HL-60 (cell line): Measurements from ENCODE around the gene NCOA3.

Source experiments
- DNase-seq, 2 experiments: peaks; one replicate each; pipeline ENCODE4 v3.0.0-alpha.2; 2010 to 2020; ENCODE audit warnings: low read depth in 1 of 2, low spot score in 1 of 2
- H3K27ac ChIP-seq: fragments of 250-450 bp; sonication (Bioruptor Pico); replicated peaks from 2 replicates; pipeline ENCODE4 v1.5.1; 2020; ENCODE audit warnings: mild to moderate bottlenecking, moderate library complexity
- H3K27me3 ChIP-seq: fragments of 250-450 bp; sonication (Bioruptor Pico); 2 replicates; pipeline ENCODE4 v1.5.1; 2021; ENCODE audit warnings: mild to moderate bottlenecking, moderate library complexity; ENCODE audit not compliant: insufficient read depth, poor library complexity, severe bottlenecking
- H3K4me3 ChIP-seq: replicated peaks from 2 replicates; pipeline ENCODE4 v1.5.1; 2011; ENCODE audit warnings: mild to moderate bottlenecking, control low read depth, low read length; ENCODE audit not compliant: insufficient read depth
- GABPA ChIP-seq: IDR thresholded peaks from 2 replicates; pipeline ENCODE4 v1.6.1; 2012; ENCODE audit warnings: low read depth
- POLR2AphosphoS5 ChIP-seq: IDR thresholded peaks from 2 replicates; pipeline ENCODE4 v1.6.1; 2012; ENCODE audit warnings: low read depth
- REST ChIP-seq: IDR thresholded peaks from 2 replicates; pipeline ENCODE4 v1.6.1; 2012; ENCODE audit warnings: low read depth; ENCODE audit not compliant: insufficient replicate concordance
- SPI1 ChIP-seq: IDR thresholded peaks from 2 replicates; pipeline ENCODE4 v1.6.1; 2012; ENCODE audit warnings: low read depth, mild to moderate bottlenecking, borderline replicate concordance
- TF ChIP-seq, protein P1 (sequence below): IDR thresholded peaks from one replicate; pipeline ENCODE4 v1.5.1; 2011; ENCODE audit warnings: low read length, control low read depth, inconsistent platforms; ENCODE audit not compliant: insufficient read depth

NCOA3 gene

GRCh38 chr20:47568019-47568418 is 66.3 kb downstream of the NCOA3 start:
- TF ChIP-seq REST (no peak), POLR2AphosphoS5 (no peak), SPI1 (no peak)
- Histone ChIP-seq H3K27me3 (no peaks in the 10 kb centered on the region), H3K27ac (no peak overlapping the region), H3K4me3 (no peak overlapping the region)
- DNase-seq: no peak

DNA sequence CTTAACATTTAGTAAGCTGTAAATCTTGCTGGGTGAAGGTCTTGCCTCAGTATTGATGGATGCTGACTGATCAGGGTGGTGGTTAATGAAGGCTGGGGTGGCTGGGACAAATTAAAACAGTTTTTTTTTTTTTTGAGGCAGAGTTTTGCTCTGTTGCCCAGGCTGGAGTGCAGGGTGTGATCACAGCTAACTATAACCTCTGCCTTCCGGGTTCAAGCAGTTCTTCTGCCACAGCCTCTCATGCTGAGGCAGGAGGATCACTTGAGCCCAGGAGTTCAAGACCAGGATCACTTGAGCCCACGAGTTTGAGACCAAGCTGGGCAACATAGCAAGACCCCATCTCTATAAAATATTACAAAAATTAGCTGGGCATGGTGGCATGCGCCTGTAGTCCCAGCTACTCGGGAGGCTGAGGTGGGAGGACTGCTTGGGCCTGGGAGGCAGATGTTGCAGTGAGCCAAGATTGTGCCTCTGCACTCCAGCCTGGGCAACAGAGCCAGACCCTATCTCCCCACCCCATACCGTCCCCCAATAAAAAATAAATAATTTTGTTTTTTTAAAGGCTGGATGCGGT is 67.2 kb downstream of the NCOA3 start:
- TF ChIP-seq, protein P1, sequence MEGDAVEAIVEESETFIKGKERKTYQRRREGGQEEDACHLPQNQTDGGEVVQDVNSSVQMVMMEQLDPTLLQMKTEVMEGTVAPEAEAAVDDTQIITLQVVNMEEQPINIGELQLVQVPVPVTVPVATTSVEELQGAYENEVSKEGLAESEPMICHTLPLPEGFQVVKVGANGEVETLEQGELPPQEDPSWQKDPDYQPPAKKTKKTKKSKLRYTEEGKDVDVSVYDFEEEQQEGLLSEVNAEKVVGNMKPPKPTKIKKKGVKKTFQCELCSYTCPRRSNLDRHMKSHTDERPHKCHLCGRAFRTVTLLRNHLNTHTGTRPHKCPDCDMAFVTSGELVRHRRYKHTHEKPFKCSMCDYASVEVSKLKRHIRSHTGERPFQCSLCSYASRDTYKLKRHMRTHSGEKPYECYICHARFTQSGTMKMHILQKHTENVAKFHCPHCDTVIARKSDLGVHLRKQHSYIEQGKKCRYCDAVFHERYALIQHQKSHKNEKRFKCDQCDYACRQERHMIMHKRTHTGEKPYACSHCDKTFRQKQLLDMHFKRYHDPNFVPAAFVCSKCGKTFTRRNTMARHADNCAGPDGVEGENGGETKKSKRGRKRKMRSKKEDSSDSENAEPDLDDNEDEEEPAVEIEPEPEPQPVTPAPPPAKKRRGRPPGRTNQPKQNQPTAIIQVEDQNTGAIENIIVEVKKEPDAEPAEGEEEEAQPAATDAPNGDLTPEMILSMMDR: no peak
- TF ChIP-seq REST: no peak
- TF ChIP-seq GABPA: no peak
- no peak for TF ChIP-seq POLR2AphosphoS5
- no peak for TF ChIP-seq SPI1
- DNase-seq: no peak
- Histone ChIP-seq H3K27me3 (no peaks in the 10 kb centered on the region), H3K4me3 (no peak overlapping the region), H3K27ac (no peak overlapping the region)

DNA sequence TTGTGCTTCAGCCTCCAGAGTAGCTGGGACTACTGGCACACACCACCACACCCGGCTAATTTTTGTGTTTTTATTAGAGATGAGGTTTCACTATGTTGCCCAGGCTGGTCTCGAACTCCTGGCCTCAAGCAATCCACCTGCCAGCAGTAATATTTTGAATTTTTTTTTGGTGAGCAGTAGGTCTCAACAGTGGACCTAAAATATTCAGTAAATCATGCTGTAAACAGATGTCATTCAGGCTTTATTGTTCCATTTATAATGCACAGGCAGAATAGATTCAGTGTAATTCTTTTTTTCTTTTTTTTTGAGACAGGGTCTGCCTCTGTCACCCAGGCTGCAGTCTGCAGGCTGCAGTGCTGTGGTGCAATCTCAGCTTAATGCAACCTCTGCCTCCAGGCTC is 69.7 kb downstream of the NCOA3 start:
- no peak for DNase-seq
- Histone ChIP-seq H3K27me3 (no peaks in the 10 kb centered on the region), H3K4me3 (no peak overlapping the region), H3K27ac (no peak overlapping the region)
- TF ChIP-seq REST: no peak
- no peak for TF ChIP-seq SPI1
- no peak for TF ChIP-seq POLR2AphosphoS5
- TF ChIP-seq GABPA: no peak
- TF ChIP-seq, protein P1: no peak
